ENCODE data around the gene BCAP29.

DNA sequence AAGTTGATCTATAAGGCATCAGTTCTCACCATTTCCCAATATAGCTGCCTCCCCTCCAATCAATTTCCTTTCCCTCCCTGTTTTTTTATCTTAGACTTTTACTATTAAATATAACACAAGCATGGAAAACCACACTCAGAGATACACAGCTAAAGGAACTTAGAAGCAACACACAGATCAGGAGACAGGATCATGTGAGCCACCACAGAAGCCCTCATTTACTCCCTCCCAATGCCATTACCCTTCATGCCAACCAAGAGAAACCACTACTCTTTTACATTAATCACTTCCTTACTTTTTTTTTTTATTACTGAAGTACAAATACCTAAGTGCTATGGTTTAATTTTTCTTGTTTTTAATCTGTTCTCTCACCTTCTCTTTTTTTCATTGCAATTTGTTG lies 49.3 kb upstream of the BCAP29 start:
- TF ChIP-seq POLR2A (IDR thresholded peaks at IDR 0.05) = no peak
- TF ChIP-seq, protein P1, sequence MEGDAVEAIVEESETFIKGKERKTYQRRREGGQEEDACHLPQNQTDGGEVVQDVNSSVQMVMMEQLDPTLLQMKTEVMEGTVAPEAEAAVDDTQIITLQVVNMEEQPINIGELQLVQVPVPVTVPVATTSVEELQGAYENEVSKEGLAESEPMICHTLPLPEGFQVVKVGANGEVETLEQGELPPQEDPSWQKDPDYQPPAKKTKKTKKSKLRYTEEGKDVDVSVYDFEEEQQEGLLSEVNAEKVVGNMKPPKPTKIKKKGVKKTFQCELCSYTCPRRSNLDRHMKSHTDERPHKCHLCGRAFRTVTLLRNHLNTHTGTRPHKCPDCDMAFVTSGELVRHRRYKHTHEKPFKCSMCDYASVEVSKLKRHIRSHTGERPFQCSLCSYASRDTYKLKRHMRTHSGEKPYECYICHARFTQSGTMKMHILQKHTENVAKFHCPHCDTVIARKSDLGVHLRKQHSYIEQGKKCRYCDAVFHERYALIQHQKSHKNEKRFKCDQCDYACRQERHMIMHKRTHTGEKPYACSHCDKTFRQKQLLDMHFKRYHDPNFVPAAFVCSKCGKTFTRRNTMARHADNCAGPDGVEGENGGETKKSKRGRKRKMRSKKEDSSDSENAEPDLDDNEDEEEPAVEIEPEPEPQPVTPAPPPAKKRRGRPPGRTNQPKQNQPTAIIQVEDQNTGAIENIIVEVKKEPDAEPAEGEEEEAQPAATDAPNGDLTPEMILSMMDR (IDR thresholded peaks at IDR 0.05) = no peak
